AG09319 (cell line): Measurements from ENCODE around the gene PRDM1.

Source experiments
- DNase-seq: peaks from one replicate; pipeline ENCODE4 v3.0.0-alpha.2; 2010; ENCODE audit warnings: low read depth; ENCODE audit errors: extremely low read depth
- TF ChIP-seq, protein P1 (sequence below): IDR thresholded peaks from 2 replicates; pipeline ENCODE4 v1.5.1; 2011; ENCODE audit warnings: low read depth, mild to moderate bottlenecking, inconsistent platforms, low read length, moderate library complexity

PRDM1 gene

DNA sequence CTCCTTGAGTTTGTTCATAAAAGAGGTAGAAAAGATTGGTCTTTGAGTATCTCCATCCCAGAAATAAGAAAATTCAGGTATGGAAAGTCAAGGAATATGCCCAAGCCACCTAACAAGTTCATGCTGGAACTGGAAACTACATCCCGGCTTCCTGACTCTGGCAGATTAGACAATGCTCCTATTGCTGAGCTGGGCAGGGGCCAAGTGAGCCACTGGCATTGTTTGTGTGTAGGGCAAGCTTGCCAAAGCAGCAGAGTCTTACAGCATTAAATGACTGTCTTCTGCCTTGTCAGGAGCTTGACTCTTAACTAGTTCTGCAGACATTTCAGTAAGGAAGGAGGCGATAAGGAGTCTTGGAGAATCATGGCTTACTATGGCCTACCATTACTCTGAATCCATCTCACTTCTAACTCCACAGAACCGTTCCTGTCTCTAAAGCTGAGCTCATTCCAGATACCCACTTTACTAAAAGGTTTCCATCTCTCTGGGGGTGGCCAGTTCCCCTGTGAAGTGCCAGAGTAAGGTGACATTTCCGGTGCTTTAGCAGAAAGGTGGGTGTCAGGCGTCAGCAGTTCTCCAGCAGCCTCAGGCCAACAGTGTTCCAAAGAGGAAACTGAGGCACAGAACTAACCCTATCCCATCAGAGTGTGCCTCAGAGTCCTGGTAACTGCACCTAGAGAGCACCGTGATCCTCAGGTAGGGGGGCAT, 30.1 kb downstream of the PRDM1 start:
- no peak for DNase-seq
- TF ChIP-seq, protein P1, sequence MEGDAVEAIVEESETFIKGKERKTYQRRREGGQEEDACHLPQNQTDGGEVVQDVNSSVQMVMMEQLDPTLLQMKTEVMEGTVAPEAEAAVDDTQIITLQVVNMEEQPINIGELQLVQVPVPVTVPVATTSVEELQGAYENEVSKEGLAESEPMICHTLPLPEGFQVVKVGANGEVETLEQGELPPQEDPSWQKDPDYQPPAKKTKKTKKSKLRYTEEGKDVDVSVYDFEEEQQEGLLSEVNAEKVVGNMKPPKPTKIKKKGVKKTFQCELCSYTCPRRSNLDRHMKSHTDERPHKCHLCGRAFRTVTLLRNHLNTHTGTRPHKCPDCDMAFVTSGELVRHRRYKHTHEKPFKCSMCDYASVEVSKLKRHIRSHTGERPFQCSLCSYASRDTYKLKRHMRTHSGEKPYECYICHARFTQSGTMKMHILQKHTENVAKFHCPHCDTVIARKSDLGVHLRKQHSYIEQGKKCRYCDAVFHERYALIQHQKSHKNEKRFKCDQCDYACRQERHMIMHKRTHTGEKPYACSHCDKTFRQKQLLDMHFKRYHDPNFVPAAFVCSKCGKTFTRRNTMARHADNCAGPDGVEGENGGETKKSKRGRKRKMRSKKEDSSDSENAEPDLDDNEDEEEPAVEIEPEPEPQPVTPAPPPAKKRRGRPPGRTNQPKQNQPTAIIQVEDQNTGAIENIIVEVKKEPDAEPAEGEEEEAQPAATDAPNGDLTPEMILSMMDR, result no peak

- no peak for DNase-seq
- TF ChIP-seq, protein P1, result no peak
Observed at GRCh38 chr6:106117579-106117978, 31.4 kb downstream of the PRDM1 start.

GRCh38 chr6:106118835-106119431, 32.8 kb downstream of the PRDM1 start:
- TF ChIP-seq, protein P1, result no peak
- no peak for DNase-seq

GRCh38 chr6:106119546-106119945, 33.4 kb downstream of the PRDM1 start:
- TF ChIP-seq, protein P1, result no peak
- DNase-seq, result no peak

DNA sequence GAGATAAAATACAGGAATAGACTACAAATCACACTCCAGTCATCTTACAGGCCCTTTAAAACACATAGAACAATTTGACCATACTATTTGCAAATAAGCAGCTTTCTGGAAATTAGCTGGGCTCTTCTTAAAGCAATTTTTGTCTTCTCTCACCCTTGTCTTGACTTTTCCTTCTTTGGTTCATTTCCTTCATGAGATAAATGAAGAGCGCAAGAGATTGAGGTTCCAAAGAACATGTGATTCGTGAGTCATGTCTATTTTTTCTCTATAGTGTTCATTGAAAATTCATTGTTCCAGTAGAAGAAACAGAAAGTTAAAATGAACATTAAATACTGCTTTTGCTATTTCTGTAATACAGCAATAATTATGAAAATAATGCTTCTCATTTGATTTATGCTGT, 33.9 kb downstream of the PRDM1 start:
- TF ChIP-seq, protein P1, result no peak
- no peak for DNase-seq

DNA sequence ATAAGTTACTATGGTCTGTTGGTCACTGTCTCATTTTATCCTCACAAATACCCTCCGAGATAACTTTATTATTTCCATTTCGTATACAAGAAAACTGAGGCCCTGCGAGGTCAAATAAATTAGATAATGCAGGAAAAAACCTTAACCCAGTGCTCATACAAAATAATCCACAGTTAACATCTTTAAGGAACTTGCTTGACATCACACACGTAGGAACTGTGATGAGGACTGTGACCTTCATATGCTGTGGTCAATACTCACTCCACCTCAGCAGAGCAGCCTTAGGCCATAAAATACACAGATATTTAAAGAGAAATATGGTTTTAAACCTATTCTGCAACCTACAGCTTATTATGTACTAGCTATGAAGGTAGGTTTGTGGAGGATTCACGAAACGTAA, 34.3 kb downstream of the PRDM1 start:
- TF ChIP-seq, protein P1, result no peak
- DNase-seq, result no peak

DNA sequence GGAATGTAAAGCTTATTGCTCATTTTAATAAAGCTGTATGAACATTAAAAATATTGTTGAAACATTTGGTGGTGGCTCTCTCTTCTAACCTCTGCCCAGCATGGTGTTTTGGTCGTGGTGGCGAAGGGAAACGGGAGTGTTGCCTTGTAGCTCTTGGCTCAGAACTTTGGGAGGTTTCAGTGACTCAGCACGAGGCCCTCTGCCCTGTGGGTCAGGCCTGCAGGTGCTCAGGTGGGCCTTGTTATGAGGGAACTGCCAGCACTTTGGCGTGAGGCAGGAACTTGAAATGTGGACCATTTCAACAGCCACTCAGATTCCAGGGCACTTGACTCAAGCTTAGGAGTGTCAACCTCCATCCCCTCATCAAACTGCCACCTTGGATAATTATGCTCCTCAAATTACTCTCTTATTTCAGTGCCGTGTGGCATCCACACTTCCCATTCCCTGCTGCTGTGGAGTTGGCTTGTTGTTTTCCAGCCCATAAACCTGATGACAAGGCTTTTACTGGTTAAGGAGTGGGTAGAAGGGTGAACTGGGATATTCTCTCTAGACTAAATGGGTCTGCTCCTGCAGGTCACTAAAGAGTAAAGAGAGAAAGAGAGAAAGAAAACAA, 36.3 kb downstream of the PRDM1 start:
- TF ChIP-seq, protein P1, result no peak
- no peak for DNase-seq
